GM12875 (cell line): ENCODE data around the gene GPR183.

ENCODE experiments used
- H3K4me3 ChIP-seq: one replicate; pipeline ENCODE4 v1.5.1; 2011; ENCODE audit warnings: low read depth, low read length, control low read depth
- CTCF ChIP-seq: IDR thresholded peaks from 2 replicates; pipeline ENCODE4 v1.5.1; 2011; ENCODE audit warnings: low read depth, mild to moderate bottlenecking, control low read depth, inconsistent platforms, low read length, moderate library complexity, borderline replicate concordance; ENCODE audit not compliant: insufficient read depth

The GPR183 gene

GRCh38 chr13:99272481-99272880 is 34.7 kb downstream of the GPR183 start:
- TF ChIP-seq CTCF = no peak
- no peak overlapping the region for H3K4me3 ChIP-seq

DNA sequence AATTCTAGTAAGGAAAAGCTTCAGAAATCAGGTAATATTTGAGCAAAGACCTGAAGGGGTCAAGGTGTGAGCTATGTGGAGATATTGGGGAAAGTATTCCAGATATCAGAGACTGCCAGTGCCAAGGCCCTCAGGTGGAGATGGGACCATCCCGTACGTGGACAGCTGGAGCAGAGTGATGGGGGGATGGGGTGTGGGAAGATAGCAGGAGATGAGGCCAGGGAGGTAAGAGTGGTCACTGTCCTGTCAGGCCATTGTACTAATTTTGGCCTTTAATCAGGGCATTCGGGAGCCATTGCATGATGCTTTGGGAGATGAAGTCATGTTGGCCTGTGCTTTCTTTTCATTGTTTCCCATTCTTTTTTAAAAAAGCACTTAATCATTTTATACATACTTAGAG is 36.0 kb downstream of the GPR183 start:
- TF ChIP-seq CTCF = no peak
- H3K4me3 ChIP-seq = no peak overlapping the region

GRCh38 chr13:99270518-99270917 is 36.7 kb downstream of the GPR183 start:
- no peak overlapping the region for H3K4me3 ChIP-seq
- no peak for TF ChIP-seq CTCF

DNA sequence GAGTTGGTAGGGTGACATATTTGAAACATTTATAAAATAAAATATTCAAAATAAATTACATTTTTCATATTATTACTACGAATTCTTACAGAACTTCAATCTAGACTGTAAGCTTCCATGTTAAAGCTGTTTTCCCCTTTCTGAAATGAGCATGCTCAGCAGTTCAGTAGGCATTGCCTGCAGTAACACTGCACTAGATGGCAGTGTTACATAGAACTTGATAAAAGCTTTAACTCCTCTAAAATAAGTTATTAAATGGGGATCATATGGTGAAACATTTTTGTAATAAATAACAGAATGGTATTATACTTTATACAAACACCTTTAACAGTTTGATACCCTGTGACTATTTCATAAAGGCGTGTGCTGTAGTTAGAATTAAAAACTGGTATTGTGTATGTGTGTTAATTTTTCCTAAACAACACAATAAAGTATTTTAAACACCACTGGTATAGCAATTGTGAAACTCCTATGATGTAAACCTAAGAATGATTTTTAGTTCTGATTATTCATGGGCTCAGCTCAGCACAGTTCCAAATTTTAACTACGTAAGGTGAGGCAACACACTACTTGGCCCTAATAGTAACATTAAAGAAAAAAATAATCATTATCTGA is 37.5 kb downstream of the GPR183 start:
- no peak overlapping the region for H3K4me3 ChIP-seq
- peak; percentile 55; the same call in 1 of the 2 replicates for TF ChIP-seq CTCF

DNA sequence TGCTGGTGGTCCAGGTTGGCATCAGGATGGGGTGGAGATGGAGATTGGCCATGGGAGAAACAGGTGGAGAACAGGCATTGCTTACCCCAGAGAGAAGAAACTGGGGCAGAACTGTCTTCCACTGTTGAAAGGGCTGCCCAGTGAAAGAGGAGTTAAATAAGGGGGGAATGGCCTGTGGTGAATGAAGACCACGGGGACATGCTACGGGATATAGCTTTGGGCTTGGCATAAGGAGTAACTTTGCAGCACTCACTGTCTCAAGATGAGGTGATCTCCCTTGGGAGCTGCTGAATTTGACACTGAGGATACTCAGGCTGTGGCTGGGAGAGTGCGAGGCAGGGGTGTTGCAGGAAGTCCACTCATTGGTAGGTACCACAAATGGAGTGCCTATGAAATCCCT is 38.4 kb downstream of the GPR183 start:
- no peak for TF ChIP-seq CTCF
- H3K4me3 ChIP-seq = no peak overlapping the region

DNA sequence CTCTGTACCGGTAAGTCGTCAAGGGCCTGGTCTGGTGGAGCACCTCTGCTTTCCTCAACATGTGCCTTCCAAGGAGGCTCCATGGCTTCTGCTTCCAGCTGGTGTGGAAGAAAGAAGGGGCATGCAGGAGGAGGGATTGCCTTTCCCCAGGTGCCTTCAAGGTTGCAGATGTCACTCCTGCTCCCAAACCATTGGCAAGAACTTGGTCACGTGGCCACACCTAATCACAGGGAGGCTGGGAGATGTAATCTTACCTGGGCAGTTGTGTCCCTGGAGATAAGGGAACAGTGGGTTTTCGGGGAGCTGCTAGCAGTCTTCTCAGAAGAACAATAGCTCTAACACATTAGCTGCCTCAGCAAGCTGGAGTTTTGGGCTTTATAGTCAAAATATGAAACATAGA is 39.3 kb downstream of the GPR183 start:
- no peak overlapping the region for H3K4me3 ChIP-seq
- no peak for TF ChIP-seq CTCF

DNA sequence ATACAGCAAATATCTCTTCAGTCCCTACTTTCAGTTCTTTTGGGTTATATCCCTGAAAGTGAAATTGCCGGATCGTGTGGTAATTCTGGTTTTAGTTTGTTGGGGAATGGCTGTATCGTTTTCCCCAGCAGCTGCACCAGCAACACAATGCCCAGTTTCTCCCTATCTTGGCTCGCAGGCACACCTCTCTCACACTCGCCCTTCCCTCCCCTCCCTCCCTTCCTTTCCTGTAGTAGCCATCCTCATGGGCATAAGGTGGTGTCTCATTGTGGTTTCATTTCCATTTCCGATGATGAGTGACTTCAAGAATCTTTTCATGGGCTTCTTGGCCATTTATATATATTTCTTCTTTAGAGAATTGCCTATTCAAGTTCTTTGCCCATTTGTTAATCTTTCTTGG is 40.4 kb downstream of the GPR183 start:
- no peak overlapping the region for H3K4me3 ChIP-seq
- TF ChIP-seq CTCF = no peak
